A673 (cell line): ENCODE results near the gene GRK4. TPM values are rescaled to one million over a fixed set of nuclear protein-coding genes. Genes with fewer than 3 reads are reported as not detected.
A peak's percentile ranks its signal among the peaks of the same experiment; 100 is the strongest.
"Not testable (repeated sequence)": the region's sequence is repeated elsewhere in the genome, so short reads cannot be mapped to it uniquely, and the experiment has no call there.

Experiments
- BruUV-seq: library from RNA; stranded (reverse); fragments of 400-500 nt; replicated peaks from 2 replicates; lab custom pipeline; 2021; lab: Mats Ljungman, UMichigan
- CTCF ChIA-PET: fragments of 300-600 bp; sonication (Branson Sonifier 250); formaldehyde crosslinking; loops from one replicate; lab custom pipeline; 2022; ENCODE audit warnings: antibody characterized with exemption; lab: Charles Lee
- POLR2A ChIA-PET: fragments of 300-600 bp; sonication (Branson Sonifier 250); formaldehyde crosslinking; loops from one replicate; lab custom pipeline; 2022; ENCODE audit warnings: antibody characterized with exemption; ENCODE audit not compliant: low non-redundant PET; lab: Charles Lee
- DNase-seq: peaks from one replicate; pipeline ENCODE4 v3.0.0-alpha.2; 2015; ENCODE audit warnings: low spot score
- H3K27ac ChIP-seq: fragments of 200-600 bp; sonication (generic); 2 replicates; pipeline ENCODE4 v1.5.1; 2016; ENCODE audit warnings: mixed run types, low read depth, mild to moderate bottlenecking, mixed read lengths, antibody characterized with exemption, low read length; ENCODE audit not compliant: poor library complexity, severe bottlenecking
- H3K27me3 ChIP-seq: fragments of 200-600 bp; sonication (generic); replicated peaks from 2 replicates; pipeline ENCODE4 v1.6.1; 2017; ENCODE audit warnings: mixed run types, low read depth, mild to moderate bottlenecking, mixed read lengths, antibody characterized with exemption, low read length; ENCODE audit not compliant: insufficient read depth, poor library complexity
- H3K36me3 ChIP-seq: fragments of 200-600 bp; sonication (generic); 2 replicates; pipeline ENCODE4 v1.6.1; 2016; ENCODE audit warnings: mixed run types, mild to moderate bottlenecking, mixed read lengths, antibody characterized with exemption, low read length; ENCODE audit not compliant: insufficient read depth, poor library complexity, severe bottlenecking
- H3K4me1 ChIP-seq: fragments of 200-600 bp; sonication (generic); 2 replicates; pipeline ENCODE4 v1.6.1; 2017; ENCODE audit warnings: mixed run types, mild to moderate bottlenecking, mixed read lengths, antibody characterized with exemption, low read length; ENCODE audit not compliant: insufficient read depth, poor library complexity, severe bottlenecking
- H3K4me3 ChIP-seq: fragments of 200-600 bp; sonication (generic); 2 replicates; pipeline ENCODE4 v1.5.1; 2016; ENCODE audit warnings: low read depth, mixed run types, mild to moderate bottlenecking, mixed read lengths, low read length; ENCODE audit not compliant: poor library complexity, severe bottlenecking
- H3K9me3 ChIP-seq: fragments of 200-600 bp; sonication (generic); 2 replicates; pipeline ENCODE4 v1.6.1; 2016; ENCODE audit warnings: mixed run types, low read depth, mild to moderate bottlenecking, mixed read lengths, antibody characterized with exemption, low read length; ENCODE audit not compliant: poor library complexity, severe bottlenecking
- EZH2 ChIP-seq: fragments of 200-600 bp; sonication (generic); IDR thresholded peaks from 2 replicates; pipeline ENCODE4 v1.6.1; 2017; ENCODE audit warnings: borderline replicate concordance, low read depth, mild to moderate bottlenecking, mixed read lengths, antibody characterized with exemption, low read length; ENCODE audit not compliant: poor library complexity, severe bottlenecking
- intact Hi-C: fragments of 100-400 bp; cut with micrococcal nuclease; formaldehyde crosslinking; loops from one replicate; pipeline ENCODE4 v1.10.0; 2022; ENCODE audit not compliant: unreplicated experiment
- total RNA-seq: library from RNA; stranded (reverse); gene quantifications from 2 replicates; pipeline ENCODE4 v1.2.3, GENCODE V29; 2021
- TF ChIP-seq, protein P1 (sequence below): fragments of 300-800, 200-600 bp; sonication (generic); conservative IDR thresholded peaks from 2 replicates; pipeline ENCODE4 v1.5.1; 2017; ENCODE audit warnings: low read depth, mild to moderate bottlenecking, antibody characterized with exemption, low read length, moderate library complexity, mixed read lengths

Gene GRK4
- total RNA-seq, 1 experiment from 2014 or later = 5.9 TPM

- H3K4me1 ChIP-seq, H3K4me3 ChIP-seq, POLR2A ChIA-PET, H3K27ac ChIP-seq, BruUV-seq, CTCF ChIA-PET, intact Hi-C loops, H3K27me3 ChIP-seq, H3K9me3 ChIP-seq, DNase-seq: not testable (repeated sequence)
- H3K36me3 ChIP-seq = peaks cover 15% of the 10 kb centered on the region
Observed at GRCh38 chr4:2918300-2918699, 45.1 kb upstream of the GRK4 start.

DNA sequence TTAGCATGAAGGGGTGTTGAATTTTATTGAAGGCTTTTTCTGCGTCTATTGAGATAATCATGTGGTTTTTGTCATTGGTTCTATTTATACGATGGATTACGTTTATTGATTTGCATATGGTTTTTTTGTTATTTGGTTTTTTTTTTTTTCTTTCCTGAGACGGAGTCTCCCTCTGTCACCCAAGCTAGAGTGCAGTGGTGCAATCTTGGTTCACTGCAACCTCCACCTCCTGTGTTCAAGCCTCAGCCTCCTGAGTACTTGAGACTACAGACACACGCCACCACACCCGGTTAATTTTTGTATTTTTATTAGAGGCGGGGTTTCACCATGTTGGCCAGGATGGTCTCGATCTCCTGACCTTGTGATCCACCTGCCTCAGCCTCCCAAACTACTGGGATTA is 44.7 kb upstream of the GRK4 start:
- intact Hi-C loops, POLR2A ChIA-PET: not testable (repeated sequence)

GRCh38 chr4:2922453-2923101 is 40.8 kb upstream of the GRK4 start:
- BruUV-seq, POLR2A ChIA-PET, CTCF ChIA-PET, H3K27me3 ChIP-seq, H3K4me1 ChIP-seq, H3K9me3 ChIP-seq, H3K27ac ChIP-seq, intact Hi-C loops, H3K4me3 ChIP-seq: not testable (repeated sequence)
- peaks cover 18% of the 10 kb centered on the region for H3K36me3 ChIP-seq
- peak; percentile 71 for DNase-seq

More for the DNA sequence above, 44.7 kb upstream of the GRK4 start:
- DNase-seq, H3K4me1 ChIP-seq, CTCF ChIA-PET, H3K27ac ChIP-seq, BruUV-seq, H3K27me3 ChIP-seq, H3K4me3 ChIP-seq, H3K9me3 ChIP-seq: not testable (repeated sequence)
- H3K36me3 ChIP-seq = peaks cover 15% of the 10 kb centered on the region

- no peak for TF ChIP-seq EZH2
- TF ChIP-seq, protein P1, sequence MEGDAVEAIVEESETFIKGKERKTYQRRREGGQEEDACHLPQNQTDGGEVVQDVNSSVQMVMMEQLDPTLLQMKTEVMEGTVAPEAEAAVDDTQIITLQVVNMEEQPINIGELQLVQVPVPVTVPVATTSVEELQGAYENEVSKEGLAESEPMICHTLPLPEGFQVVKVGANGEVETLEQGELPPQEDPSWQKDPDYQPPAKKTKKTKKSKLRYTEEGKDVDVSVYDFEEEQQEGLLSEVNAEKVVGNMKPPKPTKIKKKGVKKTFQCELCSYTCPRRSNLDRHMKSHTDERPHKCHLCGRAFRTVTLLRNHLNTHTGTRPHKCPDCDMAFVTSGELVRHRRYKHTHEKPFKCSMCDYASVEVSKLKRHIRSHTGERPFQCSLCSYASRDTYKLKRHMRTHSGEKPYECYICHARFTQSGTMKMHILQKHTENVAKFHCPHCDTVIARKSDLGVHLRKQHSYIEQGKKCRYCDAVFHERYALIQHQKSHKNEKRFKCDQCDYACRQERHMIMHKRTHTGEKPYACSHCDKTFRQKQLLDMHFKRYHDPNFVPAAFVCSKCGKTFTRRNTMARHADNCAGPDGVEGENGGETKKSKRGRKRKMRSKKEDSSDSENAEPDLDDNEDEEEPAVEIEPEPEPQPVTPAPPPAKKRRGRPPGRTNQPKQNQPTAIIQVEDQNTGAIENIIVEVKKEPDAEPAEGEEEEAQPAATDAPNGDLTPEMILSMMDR = no peak
- ChIA-PET POLR2A (no interaction called here), CTCF (interaction anchor here (0.6 kb wide), 1 partner anchor 786 kb away, joined by 3 read pairs; no protein-coding TSS in a partner anchor)
- no peak for DNase-seq
- Histone ChIP-seq H3K27me3 (no peaks in the 10 kb centered on the region), H3K4me1 (no peaks in the 10 kb centered on the region), H3K4me3 (no peak overlapping the region), H3K27ac (no peak overlapping the region), H3K36me3 (peaks cover 22% of the 10 kb centered on the region), H3K9me3 (no peaks in the 10 kb centered on the region)
- intact Hi-C loops = no loop called here
- no TSS peak for BruUV-seq
Observed at GRCh38 chr4:2923141-2923551, 40.2 kb upstream of the GRK4 start.
